Transverse colon (tissue), 4 donors: ENCODE data around the gene CDH13.

Experiments
- EP300 ChIP-seq: sonication (generic); formaldehyde crosslinking; IDR thresholded peaks from one replicate; pipeline ENCODE4 v1.6.1; 2017; ENCODE audit warnings: antibody characterized with exemption, low read depth
- POLR2A ChIP-seq: fragments of 450-650 bp; IDR thresholded peaks from one replicate; pipeline ENCODE4 v1.6.1; 2016; ENCODE audit warnings: antibody characterized with exemption, mild to moderate bottlenecking, moderate library complexity
- POLR2AphosphoS5 ChIP-seq, 3 donors: sonication (generic); formaldehyde crosslinking; IDR thresholded peaks; one replicate each; pipeline ENCODE4 v1.6.1; 2016; ENCODE audit warnings: antibody characterized with exemption in 3 of 3
- TF ChIP-seq, protein P1 (sequence below), 5 experiments: fragments of 200-600 bp in 3 of 5; fragments of 450-650 bp in 2 of 5; sonication (generic) in 3 of 5; IDR thresholded peaks; 1 replicate in 2 of 5; 2 replicates in 3 of 5; pipeline ENCODE4 v1.5.1; 2016 to 2017; ENCODE audit warnings: antibody characterized with exemption in 5 of 5, inconsistent platforms in 3 of 5, mild to moderate bottlenecking in 2 of 5, moderate library complexity in 1 of 5

DNA sequence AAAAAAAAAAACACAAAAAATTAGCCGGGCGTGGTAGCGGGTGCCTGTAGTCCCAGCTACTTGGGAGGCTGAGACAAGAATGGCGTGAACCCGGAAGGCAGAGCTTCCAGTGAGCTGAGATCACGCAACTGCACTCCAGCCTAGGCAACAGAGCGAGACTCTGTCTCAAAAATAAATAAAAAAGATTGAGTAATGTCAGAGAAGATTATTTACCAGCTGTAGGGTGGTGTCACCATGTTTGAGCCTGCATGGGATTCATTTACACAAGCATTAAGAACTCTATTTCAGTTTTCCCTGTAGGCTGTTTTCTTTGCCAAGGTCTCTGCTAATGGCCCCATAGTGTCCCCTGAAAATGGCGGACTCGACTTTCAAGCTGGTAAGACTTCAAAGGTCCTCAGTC, 575.0 kb downstream of the CDH13 start:
- TF ChIP-seq POLR2AphosphoS5 (IDR thresholded peaks at IDR 0.05) (no peak), POLR2A (no peak), EP300 (no peak)
- TF ChIP-seq, protein P1, sequence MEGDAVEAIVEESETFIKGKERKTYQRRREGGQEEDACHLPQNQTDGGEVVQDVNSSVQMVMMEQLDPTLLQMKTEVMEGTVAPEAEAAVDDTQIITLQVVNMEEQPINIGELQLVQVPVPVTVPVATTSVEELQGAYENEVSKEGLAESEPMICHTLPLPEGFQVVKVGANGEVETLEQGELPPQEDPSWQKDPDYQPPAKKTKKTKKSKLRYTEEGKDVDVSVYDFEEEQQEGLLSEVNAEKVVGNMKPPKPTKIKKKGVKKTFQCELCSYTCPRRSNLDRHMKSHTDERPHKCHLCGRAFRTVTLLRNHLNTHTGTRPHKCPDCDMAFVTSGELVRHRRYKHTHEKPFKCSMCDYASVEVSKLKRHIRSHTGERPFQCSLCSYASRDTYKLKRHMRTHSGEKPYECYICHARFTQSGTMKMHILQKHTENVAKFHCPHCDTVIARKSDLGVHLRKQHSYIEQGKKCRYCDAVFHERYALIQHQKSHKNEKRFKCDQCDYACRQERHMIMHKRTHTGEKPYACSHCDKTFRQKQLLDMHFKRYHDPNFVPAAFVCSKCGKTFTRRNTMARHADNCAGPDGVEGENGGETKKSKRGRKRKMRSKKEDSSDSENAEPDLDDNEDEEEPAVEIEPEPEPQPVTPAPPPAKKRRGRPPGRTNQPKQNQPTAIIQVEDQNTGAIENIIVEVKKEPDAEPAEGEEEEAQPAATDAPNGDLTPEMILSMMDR (IDR thresholded peaks at IDR 0.05) = no peak
